GM18868 (cell line): Measurements from ENCODE around the gene RPS6KB1.
"Not testable (repeated sequence)": the region's sequence is repeated elsewhere in the genome, so short reads cannot be mapped to it uniquely, and the experiment has no call there.

Experiments
- ATAC-seq: cut with Tn5 transposase; IDR thresholded peaks from one replicate; pipeline ENCODE4 v1.9.1; 2021; ENCODE audit warnings: mild to moderate bottlenecking, moderate library complexity; ENCODE audit not compliant: unreplicated experiment

Gene RPS6KB1

DNA sequence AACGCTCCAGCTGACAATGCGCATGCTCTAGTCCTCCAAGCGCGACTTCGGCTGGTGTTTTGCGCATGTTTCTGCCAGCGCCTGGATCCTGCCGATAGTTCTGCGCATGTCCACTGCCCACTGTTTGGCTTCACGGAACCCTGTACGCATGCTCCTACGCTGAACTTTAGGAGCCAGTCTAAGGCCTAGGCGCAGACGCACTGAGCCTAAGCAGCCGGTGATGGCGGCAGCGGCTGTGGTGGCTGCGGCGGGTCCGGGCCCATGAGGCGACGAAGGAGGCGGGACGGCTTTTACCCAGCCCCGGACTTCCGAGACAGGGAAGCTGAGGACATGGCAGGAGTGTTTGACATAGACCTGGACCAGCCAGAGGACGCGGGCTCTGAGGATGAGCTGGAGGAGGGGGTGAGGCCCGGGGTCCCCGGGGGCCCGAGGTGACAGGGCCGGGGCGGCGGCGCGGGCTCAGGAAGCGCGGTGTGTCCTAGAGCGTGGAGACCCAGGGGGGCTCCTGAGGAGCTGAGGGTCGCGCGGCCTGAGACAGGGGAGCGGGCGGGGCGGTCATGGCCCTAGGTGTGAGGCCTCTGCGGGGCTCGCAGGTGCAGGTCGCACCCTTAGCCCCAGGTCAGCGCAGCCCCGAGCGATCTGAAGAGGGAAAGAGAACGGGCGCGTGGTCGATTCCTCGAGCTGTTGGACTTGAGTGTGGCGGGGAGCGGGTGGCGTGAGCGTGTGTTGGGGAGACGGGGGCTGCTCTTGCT, at the start of gene RPS6KB1, which contains the start of gene TUBD1:
Gene RPS6KB1 (plus strand): TSS at position 198 of the 752 bp plus-strand sequence. CDS start 64 bp downstream, at position 262.
Gene TUBD1 (minus strand): TSS at position 20 of the 752 bp plus-strand sequence. CDS start 1,941 bp downstream, outside the sequence.
- ATAC-seq: peak; percentile 87

DNA sequence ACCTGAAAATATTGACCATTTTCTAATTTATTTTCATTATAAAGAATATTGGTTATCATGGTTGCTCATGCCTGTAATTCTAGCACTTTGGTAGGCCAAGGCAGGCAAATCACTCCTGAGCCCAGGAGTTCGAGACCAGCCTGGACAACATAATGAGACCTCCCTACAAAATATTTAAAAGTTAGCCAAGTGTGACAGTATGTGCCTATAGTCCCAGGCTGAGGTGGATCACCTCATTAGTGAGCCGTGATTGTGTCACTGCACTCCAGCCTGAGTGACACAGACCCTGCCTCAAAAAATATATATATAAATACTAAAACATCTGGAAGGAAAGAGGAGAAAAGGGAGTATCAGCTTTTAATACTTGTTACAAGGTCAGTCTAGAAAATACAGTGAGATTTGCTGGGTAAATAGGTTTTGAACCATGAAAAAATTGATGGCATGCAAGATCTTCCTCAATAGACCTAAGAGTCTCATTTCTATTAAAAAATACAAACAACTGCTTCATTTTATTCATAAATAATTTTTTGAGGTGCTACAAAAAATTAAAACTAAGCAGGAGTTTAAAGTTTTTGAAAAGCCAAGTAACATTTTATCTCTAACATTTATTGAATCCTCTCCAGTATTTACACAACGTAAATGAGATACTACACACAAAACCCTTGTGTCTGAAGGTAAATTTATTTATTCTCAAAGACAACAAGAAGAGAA, 47.9 kb upstream of the RPS6KB1 start:
- ATAC-seq: no peak

DNA sequence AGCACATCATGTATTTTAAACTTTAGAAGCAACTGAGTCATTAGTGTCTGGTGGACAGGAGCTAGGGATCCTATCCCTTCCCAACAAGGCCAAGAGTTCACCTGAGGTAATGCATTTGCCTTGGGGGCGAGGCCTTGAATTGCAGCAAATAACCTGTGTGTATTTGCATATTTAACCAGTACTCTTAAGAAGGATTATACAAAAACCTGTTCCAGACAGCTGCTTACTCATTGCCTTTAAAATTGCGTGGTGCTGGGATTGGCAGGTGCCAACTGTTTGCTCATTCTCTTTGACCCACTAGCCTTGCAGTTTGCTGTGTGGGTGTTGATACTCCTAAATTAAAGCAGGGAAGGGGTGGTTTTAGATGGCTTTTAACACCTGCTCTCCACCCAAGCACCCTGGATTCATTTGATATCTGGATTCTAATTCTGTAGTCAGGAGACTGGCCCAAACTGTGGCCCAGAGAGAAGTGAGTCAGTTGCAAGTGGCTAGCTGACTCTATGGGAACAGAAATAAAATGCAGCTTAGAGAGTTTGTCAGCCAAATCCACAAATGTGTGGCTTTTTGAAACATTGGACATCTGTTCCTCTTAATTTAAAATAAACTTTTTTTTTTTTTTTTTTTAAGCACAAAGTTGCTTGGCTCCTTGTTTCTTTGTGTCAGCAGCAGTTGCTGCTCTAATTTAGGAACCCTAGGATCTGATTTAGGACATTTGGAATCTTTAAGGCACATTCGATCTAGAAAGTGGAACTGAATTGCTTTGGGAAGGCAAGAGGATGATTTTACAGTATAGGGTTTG, 47.1 kb upstream of the RPS6KB1 start:
- no peak for ATAC-seq

DNA sequence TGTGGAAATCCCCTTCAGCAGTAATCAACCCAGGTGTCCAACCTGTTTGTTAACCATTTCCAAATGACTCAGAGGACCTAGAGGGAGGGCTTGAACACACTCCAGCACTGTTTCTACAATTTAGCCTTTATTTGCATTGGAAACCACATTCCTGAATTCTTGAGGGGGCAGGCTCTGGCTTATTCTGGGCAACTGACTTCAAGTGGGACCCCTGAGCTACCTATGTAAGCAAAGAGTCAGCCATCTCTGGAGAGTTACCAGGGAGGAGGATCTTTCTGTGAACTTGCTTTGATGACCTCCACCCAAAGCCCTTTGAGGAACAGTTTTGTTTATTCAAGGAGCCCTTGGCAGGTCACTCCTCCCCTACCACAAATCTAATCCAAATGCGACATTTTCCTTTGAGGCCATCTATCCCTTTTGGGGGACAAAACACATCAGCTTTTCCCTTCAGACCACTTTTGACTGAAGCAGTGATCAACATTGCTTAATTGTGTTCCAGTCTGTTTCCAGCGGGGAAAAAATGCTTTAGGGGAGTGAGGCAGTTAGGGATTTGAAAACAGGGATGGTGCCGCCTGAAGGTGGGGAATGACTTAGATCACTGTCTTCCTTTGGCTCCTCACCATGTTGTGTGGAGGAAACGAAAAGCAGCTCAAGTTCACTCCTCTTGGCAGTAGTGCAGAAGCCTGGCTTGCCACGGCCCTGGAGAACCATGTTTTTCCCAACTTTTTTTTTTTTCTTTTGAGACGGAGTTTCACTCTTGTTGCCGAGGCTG, 46.3 kb upstream of the RPS6KB1 start:
- ATAC-seq: peak; percentile 49

DNA sequence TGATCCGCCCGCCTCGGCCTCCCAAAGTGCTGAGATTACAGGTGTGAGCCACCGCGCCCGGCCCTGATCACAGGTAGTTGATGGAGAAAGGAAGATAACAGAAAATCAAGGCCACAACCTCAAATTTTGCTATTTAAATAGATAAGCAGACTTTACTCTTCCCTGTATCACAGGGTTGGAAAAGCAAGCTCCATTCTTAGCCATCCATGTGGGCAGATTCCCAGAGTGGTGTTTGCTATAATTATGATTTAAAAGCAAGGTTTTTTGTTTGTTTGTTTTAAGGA, 44.6 kb upstream of the RPS6KB1 start:
- ATAC-seq: no peak

DNA sequence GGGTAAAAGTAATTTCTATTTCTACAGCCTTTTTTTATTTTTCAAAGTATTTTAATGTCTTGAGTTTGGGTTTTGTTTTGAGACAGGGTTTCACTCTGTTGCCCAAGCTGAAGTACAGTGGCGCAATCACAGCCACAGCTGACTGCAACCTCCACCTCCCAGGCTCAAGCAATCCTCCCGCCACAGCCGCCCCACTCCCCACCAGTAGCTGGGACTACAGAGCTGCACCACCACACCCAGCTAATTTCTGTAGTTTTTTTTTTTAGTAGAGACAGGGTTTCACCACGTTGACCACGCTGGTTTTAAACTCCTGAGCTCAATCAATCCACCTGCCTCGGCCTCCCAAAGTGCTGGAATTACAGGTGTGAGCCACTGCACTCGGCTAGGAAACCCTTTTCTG, 44.1 kb upstream of the RPS6KB1 start:
- ATAC-seq: peak; percentile 52

DNA sequence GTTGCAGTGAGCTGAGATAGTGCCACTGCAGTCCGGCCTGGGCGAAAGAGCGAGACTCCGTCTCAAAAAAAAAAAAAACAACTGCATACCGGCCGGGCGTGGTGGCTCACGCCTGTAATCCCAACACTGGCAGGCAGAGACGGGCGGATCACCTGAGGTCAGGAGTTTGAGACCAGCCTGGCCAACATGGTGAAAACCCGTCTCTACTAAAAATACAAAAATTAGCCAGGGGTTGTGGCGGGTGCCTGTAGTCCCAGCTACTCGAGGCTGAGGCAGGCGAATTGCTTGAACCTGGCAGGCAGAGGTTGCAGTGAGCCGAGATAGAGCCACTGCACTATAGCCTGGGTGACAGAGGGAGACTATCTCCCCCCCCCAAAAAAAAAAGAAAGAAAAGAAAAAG, 42.6 kb upstream of the RPS6KB1 start:
- not testable (repeated sequence) for ATAC-seq

DNA sequence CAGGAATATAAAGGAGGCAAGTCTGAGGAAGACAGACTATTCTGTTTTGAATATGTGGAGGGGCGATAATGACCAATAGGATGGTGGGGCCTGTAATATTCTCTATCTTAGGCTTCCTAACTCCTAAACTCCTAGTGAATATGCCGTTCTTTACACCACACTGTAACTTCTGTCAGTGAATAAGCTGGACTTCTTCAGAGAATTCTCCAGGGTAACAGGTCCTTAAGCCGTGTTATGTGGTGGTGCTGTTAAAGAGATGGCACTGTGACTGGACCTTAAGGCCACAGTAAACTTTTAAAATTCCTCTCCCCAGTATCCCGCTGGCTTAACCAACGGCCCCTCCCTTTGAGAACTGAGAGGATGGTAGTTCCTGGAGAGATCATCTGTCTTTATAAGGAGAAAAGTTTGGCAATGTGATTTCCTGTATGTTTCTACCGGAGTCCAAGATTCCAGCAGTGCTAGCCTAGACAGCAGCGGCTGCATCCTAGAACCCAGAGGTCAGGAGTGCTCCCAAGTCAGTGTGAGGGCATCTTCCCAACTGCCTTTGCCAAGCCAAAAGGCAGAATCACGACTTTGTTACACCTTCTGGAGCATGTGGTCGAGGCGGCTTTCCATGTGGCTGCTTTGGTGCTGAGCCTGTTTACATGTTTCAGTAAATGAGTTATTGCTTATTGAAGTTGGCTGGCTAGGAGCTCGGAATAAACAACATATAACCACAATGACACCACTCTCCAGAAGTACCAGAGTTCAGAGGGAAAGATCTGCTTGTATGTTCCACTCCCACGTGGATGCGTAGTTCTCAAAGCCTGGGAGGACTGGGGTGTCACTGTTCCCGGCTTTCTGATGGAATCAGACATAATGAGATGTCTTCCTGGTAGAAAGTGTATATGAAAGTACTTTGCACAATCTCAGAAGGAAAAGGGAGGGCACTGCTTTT, 41.2 kb upstream of the RPS6KB1 start:
- ATAC-seq: no peak

DNA sequence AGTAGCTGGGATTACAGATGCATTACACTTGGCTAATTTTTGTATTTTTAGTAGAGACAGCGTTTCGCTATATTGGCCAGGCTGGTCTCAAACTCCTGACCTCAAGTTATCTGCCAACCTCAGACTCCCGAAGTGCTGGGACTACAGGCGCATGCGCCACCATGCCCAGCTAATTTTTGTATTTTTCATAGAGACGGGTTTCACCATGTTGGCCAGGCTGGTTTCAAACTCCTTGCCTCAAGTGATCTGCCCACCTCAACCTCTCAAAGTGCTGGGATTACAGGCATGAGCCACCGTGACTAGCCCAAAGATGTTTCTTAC, 40.1 kb upstream of the RPS6KB1 start:
- not testable (repeated sequence) for ATAC-seq

DNA sequence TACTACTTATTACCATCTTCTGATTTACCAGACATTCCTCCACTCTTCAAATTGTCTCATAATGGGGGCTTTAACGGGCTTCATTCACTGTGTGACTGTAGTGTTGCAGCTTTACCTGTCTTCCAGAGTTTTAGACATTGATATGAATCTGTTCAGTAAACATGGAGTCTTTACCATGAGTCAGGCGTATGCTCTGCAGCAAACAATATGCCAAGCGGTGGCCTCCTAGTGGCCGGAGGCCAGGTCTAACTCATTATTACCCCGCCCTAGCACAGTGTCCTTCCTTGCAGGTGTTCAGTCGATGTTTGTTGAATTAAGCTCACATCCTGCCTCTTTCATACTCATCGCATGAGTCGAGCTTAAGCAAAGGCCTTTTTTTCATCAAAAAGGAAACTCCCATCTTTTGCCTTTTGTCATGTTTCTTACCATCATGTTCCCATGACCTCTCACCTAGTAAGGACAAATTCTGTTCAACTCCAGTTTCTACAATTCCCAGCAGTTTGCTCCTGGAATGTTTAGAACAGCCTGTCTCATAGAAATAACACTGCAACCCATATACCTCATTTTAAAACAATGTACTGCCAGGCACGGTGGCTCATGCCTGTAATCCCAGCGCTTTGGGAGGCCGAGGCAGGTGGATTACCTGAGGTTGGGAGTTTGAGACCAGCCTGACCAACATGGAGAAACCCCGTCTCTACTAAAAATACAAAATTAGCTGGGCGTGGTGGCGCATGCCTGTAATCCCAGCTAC, 39.6 kb upstream of the RPS6KB1 start:
- peak; percentile 53 for ATAC-seq

DNA sequence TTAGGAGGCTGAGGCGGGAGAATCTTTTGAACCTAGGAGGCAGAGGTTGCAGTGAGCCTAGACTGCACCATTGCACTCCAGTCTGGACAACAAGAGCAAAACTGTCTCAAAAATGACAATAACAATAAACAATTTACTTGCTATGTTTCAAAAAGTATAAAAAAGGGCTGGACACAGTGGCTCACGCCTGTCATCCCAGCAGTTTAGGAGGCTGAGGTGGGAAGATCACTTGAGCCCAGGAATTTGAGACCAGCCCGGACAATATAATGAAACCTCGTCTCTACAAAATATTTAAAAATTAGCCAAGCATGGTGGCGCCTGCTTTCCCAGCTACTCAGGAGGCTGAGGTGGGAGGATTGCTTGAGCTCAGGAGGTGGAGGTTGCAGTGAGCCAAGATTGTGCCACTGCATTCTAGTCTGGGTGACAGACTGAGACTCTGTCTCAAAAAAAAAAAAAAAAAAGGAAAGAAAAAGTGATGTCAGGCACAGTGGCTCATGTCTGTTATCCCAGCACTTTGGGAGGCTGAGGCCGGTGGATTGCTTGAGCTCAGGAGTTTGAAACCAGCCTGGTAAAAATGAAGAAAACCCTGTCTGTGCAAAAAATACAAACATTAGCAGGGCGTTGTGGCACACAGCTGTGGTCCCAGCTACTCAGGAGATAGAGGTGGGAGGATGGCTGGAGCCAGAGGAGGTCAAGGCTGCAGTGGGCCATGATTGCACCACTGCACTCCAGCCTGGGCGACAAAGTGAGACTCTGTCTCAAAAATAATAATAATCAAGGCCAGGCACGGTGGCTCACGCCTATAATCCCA, 38.8 kb upstream of the RPS6KB1 start:
- ATAC-seq: not testable (repeated sequence)

DNA sequence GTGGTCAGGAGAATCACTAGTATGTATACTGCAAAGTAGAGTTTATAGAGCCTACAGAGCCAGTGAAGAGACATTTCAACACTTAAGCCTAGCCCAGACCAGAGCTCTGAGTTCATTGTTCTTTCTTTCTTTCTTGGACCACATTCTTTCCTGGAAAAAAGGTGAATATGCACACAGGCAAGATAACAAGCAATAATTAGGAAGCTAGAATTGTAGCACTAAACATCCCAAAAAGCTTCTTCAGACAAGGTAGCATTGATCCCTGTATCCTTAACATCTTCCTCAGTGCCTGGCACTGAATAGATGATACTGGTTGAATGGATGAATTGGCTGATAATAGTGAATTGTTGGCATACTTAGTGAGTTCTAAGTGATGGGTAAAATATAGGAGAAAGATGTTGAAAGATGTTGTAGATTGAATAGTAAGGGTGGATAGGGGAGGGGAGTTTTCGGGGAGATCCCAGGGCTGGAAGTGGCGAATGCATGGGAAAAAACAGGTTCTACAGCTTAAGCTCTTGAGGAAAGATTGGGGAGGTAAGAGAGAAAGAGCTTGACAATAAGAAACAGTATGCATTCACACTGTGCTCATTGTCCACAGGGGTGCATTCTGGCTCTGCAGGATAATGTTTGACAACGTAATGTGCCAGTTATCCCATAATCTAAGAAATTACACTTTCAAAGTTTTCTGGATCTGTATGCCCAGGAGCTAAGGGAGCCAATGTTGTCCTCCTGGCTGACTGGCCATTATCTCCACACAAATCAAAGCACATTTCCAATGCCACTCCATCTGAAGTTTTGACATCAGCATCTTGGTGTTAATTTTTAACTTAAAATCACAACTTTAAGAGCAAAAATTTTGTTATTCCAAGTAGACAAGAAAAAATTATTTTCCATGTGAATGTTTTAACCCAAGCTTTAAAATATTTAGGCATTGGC, 35.8 kb upstream of the RPS6KB1 start:
- ATAC-seq: no peak

DNA sequence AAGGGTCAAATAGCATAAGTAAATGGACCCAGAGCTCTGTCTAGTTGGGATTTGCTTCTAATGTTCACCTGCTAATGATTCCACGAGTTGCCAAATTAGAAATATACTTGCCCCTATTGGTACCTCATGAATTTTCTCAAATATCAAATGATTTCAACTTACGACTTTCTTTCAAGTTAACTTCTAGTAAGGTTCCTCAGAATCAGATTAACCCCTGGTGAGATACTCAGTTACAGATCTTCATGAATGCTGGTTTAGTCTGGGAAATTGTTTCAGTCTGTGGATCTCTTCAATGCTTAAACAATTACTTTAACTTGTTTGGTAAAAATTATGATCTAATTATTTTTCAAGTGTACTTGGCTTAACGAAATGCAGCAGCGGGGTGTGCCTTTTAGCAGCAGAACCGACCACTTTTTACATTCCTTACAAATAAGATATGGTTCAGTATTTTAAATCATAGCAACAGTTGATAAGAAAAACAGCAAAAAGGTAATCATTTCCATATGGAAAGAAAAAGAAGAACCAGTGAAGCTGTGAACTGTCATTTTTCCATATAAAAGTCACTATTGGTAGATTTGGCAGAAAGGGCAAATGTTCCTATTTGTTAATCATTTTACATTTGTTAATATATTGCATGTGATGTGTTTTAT, 34.6 kb upstream of the RPS6KB1 start:
- no peak for ATAC-seq

DNA sequence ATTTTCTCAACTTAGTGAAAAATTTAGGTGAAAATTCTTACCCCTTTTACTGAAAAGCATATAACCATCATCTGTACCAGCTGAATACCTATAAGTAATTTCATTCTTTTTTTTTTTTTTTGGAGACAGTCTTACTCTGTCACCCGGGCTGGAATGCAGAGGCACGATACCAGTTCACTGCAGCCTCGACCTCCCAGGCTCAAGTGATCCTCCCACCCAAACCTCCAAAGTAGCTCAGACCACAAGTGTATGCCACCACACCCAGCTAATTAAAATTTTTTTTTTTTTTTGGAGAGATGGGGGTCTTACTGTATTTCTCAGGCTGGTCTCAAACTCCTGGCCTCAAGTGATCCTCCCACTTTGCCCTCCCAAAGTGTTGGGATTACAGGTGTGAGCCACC, 34.0 kb upstream of the RPS6KB1 start:
- no peak for ATAC-seq

DNA sequence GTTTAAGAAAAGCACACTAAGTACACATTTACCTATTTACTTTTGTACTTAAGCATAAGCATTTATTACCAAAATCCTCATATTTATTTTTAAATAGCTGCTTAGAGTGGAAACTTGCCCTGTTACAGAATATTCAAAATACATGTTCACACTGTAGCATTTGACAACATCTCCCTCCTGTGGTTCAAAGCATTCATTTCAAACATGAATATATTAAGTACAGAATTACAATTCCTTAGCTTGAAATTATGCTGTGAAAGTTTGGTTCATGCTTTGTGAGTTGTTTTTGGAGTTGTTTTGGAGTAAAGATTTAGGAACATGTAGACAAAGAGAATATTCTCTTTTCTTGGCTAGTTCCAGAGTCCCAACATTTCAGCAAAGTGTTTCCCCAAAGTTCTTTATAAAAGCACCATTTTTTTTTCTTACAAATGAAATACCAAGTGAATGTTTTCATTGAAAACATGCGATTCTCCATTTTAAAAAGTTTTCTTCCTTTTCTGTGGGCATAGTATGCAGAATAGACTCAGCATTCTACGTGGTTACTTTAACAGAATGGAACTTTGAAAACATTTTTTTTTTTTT, 33.4 kb upstream of the RPS6KB1 start:
- no peak for ATAC-seq

DNA sequence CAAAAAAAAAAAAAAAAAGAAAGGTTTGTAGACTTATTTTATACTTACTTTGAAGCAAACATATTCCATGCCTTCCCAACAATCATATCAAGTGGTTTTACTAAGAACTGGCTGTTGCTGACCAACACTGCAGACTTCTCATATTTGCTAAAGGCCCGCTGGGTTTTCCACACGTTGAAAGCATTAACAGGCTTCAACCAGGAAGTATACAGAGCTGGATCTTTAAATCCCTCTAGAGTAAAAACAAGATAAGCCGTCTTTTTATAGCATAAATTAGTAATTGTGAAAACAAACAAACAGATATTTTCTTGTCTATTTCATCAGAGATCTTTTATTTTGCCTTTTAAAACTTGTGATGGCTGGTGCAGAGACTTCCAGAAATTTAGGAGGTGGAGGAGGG, 29.3 kb upstream of the RPS6KB1 start:
- ATAC-seq: no peak

DNA sequence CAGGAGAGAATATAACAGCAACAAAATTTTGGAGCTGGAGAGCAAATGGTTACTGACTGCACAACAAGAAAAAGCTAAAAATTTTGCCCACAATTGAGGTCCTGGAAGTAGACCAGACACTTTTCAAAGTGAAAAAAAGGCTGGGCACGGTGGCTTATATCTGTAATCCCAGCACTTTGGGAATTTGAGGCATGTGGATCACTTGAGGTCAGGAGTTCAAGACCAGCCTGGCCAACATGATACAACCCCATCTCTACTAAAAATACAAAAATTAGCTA, 23.0 kb upstream of the RPS6KB1 start:
- ATAC-seq: no peak
